ENCODE results near the gene SH2D5.
A peak's percentile ranks its signal among the peaks of the same experiment; 100 is the strongest.

The SH2D5 gene

GRCh38 chr1:20709868-20710267 lies 22.6 kb downstream of the SH2D5 start:
- H3K4me3 Mint-ChIP-seq = no peak overlapping the region
- no peaks in the 10 kb centered on the region for H3K4me1 Mint-ChIP-seq
- no peaks in the 10 kb centered on the region for H3K36me3 Mint-ChIP-seq
- no peak overlapping the region for H3K27ac Mint-ChIP-seq
- no peaks in the 10 kb centered on the region for H3K9me3 Mint-ChIP-seq
- H3K27me3 Mint-ChIP-seq = peaks cover under 1% of the 10 kb centered on the region

GRCh38 chr1:20708891-20709290 lies 23.6 kb downstream of the SH2D5 start:
- Mint-ChIP-seq H3K4me1 (no peaks in the 10 kb centered on the region), H3K27ac (no peak overlapping the region), H3K27me3 (no peaks in the 10 kb centered on the region), H3K9me3 (no peaks in the 10 kb centered on the region), H3K4me3 (no peak overlapping the region), H3K36me3 (no peaks in the 10 kb centered on the region)

- Mint-ChIP-seq H3K9me3 (no peaks in the 10 kb centered on the region), H3K36me3 (no peaks in the 10 kb centered on the region), H3K27me3 (no peaks in the 10 kb centered on the region), H3K4me1 (no peaks in the 10 kb centered on the region), H3K4me3 (no peak overlapping the region), H3K27ac (no peak overlapping the region)
Measured at GRCh38 chr1:20708057-20708456, 24.4 kb downstream of the SH2D5 start.

GRCh38 chr1:20706841-20707240 lies 25.7 kb downstream of the SH2D5 start:
- H3K4me1 Mint-ChIP-seq = no peaks in the 10 kb centered on the region

GRCh38 chr1:20705203-20705755 lies 27.2 kb downstream of the SH2D5 start:
- Mint-ChIP-seq H3K4me3 (no peak overlapping the region), H3K27me3 (no peaks in the 10 kb centered on the region)

More at GRCh38 chr1:20706841-20707240, 25.7 kb downstream of the SH2D5 start:
- no peaks in the 10 kb centered on the region for H3K36me3 Mint-ChIP-seq
- H3K9me3 Mint-ChIP-seq = no peaks in the 10 kb centered on the region
- no peak overlapping the region for H3K27ac Mint-ChIP-seq
- no peak overlapping the region for H3K4me3 Mint-ChIP-seq
- no peaks in the 10 kb centered on the region for H3K27me3 Mint-ChIP-seq

GRCh38 chr1:20704390-20705202 lies 27.9 kb downstream of the SH2D5 start:
- Mint-ChIP-seq H3K27ac (no peak overlapping the region), H3K27me3 (no peaks in the 10 kb centered on the region), H3K4me3 (no peak overlapping the region), H3K36me3 (no peaks in the 10 kb centered on the region), H3K9me3 (no peaks in the 10 kb centered on the region), H3K4me1 (no peaks in the 10 kb centered on the region)

More at GRCh38 chr1:20705203-20705755, 27.2 kb downstream of the SH2D5 start:
- Mint-ChIP-seq H3K4me1 (no peaks in the 10 kb centered on the region), H3K27ac (no peak overlapping the region), H3K9me3 (no peaks in the 10 kb centered on the region), H3K36me3 (no peaks in the 10 kb centered on the region)

- H3K36me3 Mint-ChIP-seq = no peaks in the 10 kb centered on the region
- no peaks in the 10 kb centered on the region for H3K27me3 Mint-ChIP-seq
- H3K4me3 Mint-ChIP-seq = no peak overlapping the region
- H3K4me1 Mint-ChIP-seq = no peaks in the 10 kb centered on the region
- H3K27ac Mint-ChIP-seq = no peak overlapping the region
- H3K9me3 Mint-ChIP-seq = no peaks in the 10 kb centered on the region
Measured at GRCh38 chr1:20703124-20703756, 29.3 kb downstream of the SH2D5 start.

- Mint-ChIP-seq H3K36me3 (no peaks in the 10 kb centered on the region), H3K9me3 (no peaks in the 10 kb centered on the region), H3K27me3 (no peaks in the 10 kb centered on the region), H3K4me1 (no peaks in the 10 kb centered on the region), H3K4me3 (no peak overlapping the region), H3K27ac (peak overlapping the region; percentile 39)
Measured at GRCh38 chr1:20702416-20702815, 30.1 kb downstream of the SH2D5 start.

GRCh38 chr1:20701847-20702246 lies 30.7 kb downstream of the SH2D5 start:
- Mint-ChIP-seq H3K27ac (no peak overlapping the region), H3K4me3 (no peak overlapping the region), H3K9me3 (no peaks in the 10 kb centered on the region), H3K4me1 (no peaks in the 10 kb centered on the region), H3K36me3 (no peaks in the 10 kb centered on the region), H3K27me3 (no peaks in the 10 kb centered on the region)

GRCh38 chr1:20701446-20701845 lies 31.1 kb downstream of the SH2D5 start:
- Mint-ChIP-seq H3K27ac (no peak overlapping the region), H3K4me3 (no peak overlapping the region), H3K9me3 (no peaks in the 10 kb centered on the region), H3K36me3 (no peaks in the 10 kb centered on the region), H3K27me3 (no peaks in the 10 kb centered on the region), H3K4me1 (peaks cover under 1% of the 10 kb centered on the region)

- no peaks in the 10 kb centered on the region for H3K27me3 Mint-ChIP-seq
- H3K9me3 Mint-ChIP-seq = no peaks in the 10 kb centered on the region
- H3K27ac Mint-ChIP-seq = no peak overlapping the region
- H3K36me3 Mint-ChIP-seq = no peaks in the 10 kb centered on the region
- H3K4me3 Mint-ChIP-seq = no peak overlapping the region
- H3K4me1 Mint-ChIP-seq = peaks cover 4% of the 10 kb centered on the region
Measured at GRCh38 chr1:20700636-20701215, 31.8 kb downstream of the SH2D5 start.

GRCh38 chr1:20699558-20699957 lies 32.9 kb downstream of the SH2D5 start:
- Mint-ChIP-seq H3K9me3 (no peaks in the 10 kb centered on the region), H3K36me3 (no peaks in the 10 kb centered on the region), H3K4me3 (no peak overlapping the region), H3K27me3 (no peaks in the 10 kb centered on the region), H3K4me1 (peaks cover 4% of the 10 kb centered on the region), H3K27ac (no peak overlapping the region)

GRCh38 chr1:20698195-20698910 lies 34.1 kb downstream of the SH2D5 start:
- H3K27me3 Mint-ChIP-seq = no peaks in the 10 kb centered on the region
- no peak overlapping the region for H3K4me3 Mint-ChIP-seq
- peaks cover 4% of the 10 kb centered on the region for H3K4me1 Mint-ChIP-seq
- no peaks in the 10 kb centered on the region for H3K36me3 Mint-ChIP-seq
- no peaks in the 10 kb centered on the region for H3K9me3 Mint-ChIP-seq
- no peak overlapping the region for H3K27ac Mint-ChIP-seq

- H3K4me1 Mint-ChIP-seq = peaks cover 4% of the 10 kb centered on the region
- H3K9me3 Mint-ChIP-seq = no peaks in the 10 kb centered on the region
- no peak overlapping the region for H3K27ac Mint-ChIP-seq
- H3K4me3 Mint-ChIP-seq = no peak overlapping the region
- H3K27me3 Mint-ChIP-seq = no peaks in the 10 kb centered on the region
- no peaks in the 10 kb centered on the region for H3K36me3 Mint-ChIP-seq
Measured at GRCh38 chr1:20697563-20697962, 34.9 kb downstream of the SH2D5 start.

Data from activated naive CD4-positive, alpha-beta T cell treated with anti-CD3 and anti-CD28 coated beads, Interleukin-2, amount 50 U/mL, for 24 hours (primary cell).